GM19467 (cell line): ENCODE data around the gene STIM1.
"Not testable (repeated sequence)": the region's sequence is repeated elsewhere in the genome, so short reads cannot be mapped to it uniquely, and the experiment has no call there.

ENCODE experiments used
- ATAC-seq: cut with Tn5 transposase; IDR thresholded peaks from one replicate; pipeline ENCODE4 v1.9.1; 2021; ENCODE audit warnings: mild to moderate bottlenecking, moderate library complexity; ENCODE audit not compliant: unreplicated experiment

The STIM1 gene

DNA sequence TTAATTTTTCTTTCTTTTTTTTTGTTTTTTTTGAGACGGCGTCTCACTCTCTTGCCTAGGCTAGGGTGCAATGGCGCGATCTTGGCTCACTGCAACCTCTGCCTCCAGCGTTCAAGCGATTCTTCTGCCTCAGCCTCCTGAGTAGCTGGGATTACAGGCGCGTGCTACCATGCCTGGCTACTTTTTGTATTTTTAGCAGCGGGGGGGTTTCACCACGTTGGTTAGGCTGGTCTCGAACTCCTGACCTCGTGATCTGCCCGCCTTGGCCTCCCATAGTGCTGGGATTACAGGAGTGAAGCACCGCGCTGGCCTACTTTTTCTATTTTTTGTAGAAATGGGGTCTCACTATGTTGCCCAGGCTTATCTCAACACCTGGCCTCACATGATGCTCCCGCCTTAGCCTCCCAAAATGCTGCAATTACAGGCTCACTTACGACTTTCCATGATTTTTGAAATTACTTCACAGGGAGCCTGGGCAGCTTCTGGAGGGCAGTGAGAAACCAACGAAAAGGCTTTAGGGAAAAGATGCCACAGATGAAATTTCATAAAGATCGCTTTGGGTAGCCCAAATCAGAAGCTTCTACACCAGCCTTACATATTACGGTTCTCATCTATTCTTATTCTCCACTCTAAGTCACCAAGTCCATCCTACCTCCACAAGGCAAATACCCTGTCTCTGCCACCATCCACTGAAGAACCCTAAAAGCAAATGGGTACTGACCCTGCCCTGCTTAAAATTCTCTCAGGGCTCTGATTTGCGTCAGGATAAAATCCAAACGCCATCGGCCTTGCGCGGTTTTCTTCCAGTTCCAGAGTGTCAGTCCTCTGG is 238.3 kb downstream of the STIM1 start:
- ATAC-seq = no peak

DNA sequence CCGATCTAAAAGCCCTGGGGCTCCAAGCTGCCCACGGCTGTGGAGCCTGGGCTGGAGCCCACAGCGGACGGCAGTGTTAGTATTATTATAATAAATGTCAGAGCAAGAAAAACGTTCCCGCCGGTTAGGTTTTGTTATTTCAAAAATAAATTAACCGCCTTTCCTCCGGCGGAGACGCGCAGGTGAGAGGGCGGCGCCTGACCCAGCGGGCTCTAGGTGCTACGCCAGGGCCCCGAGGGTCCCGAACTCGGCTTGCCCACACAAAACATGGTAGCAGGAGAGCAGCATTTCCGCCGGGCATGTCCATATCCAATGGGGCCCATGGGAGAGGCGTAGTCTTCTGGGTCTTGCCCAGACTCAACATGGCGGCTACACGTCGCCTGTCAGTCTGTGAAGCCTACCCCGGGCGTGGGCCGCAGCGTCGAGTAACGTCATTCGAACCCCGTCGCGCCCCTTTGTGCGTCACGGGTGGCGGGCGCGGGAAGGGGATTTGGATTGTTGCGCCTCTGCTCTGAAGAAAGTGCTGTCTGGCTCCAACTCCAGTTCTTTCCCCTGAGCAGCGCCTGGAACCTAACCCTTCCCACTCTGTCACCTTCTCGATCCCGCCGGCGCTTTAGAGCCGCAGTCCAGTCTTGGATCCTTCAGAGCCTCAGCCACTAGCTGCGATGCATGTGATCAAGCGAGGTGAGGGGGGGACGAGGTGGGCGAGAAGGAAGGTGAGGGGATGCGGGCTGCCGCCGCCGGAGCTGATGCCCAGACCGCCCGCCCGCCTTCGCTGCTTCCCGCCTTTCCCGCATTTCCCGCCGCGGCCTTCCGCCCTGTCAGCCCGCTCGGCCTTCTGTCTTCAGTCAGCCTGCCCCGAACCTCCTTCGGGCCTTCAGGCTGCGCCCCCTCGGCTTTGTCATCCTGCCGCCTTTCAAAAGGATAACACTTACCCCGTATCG is 239.2 kb downstream of the STIM1 start, which contains the start of gene RRM1:
TSS of gene RRM1 (plus strand) at position 452 of the 944 bp plus-strand sequence. CDS start at position 666, 214 bp downstream.
- ATAC-seq = peak; percentile 94

DNA sequence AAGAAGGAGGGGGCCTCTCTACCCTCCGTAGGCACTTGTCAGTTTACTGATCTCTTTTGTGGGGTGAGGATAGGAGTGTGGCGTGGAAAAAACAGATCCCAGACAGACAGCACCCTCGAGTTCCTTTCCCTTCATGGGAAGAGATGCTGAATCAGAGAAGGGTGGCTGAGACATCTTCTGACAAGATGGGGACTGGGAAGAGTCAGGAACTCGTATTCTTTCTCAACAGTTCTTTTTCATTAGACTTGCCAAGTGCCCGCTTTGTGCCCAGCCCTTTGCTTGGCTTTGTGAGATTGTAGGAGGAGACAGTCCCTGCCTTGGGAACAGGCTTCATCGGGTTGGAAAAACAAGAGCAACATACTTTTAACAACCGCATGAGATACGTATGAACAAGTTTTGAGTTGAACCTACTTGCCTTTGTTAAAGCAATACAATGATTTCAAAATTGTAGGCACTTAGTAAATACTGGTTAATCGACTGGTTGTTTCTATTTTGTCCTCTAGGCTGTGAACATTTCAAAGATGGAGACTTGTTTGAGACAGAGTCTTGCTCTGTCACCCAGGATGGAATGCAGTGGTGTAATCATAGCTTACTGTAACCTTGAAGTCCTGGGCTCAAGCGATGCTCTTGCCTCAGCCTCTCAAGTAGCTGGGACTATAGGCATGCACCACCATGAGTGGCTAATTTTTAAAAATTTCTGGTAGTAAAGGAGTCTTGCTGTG is 240.2 kb downstream of the STIM1 start:
- no peak for ATAC-seq

DNA sequence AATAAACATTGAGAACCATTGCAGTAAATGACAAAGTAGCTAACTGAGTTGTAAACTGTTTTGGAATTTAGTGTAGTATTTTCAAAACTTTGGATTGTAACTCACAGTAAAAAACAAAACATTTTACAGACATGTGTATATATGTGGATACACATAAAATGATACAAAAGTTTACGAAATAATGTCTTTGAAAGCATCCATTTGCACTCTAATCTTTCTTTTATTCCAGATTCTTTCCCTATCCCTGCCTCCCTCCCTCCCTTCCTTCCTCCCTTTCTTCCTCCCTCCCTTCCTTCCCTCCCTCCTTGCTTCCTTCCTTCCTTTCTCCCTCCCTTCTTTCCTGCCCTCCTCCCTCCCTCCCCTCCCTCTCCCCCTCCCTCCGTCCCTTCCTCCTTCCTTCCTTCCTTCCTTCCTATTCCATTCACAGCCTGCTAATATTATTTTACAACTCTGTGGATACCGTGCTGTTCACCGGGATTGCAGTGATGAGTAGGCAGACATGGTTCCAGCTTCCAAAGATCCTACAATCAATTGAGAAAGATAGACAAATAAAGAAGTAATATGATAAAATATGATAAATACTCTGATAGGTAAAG is 242.7 kb downstream of the STIM1 start:
- ATAC-seq = no peak

DNA sequence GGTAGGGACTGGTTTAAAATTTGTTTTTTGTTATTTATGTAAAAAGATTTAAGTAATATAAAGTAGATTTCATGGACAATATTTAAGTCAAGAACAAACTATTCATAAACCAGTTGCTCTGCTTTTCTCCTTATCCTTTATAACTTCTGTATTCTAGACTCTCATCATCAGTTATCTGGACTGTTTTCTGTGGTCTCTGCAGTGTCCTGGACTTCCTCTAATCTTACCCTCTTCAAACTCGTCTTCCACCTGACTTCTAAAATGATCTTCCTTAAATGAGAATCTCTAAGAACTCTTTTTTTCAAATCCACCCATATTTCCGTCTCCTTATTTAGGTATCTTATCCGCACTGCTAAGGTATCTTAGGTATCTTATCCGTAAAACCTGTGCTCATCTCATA is 247.2 kb downstream of the STIM1 start:
- ATAC-seq = no peak

DNA sequence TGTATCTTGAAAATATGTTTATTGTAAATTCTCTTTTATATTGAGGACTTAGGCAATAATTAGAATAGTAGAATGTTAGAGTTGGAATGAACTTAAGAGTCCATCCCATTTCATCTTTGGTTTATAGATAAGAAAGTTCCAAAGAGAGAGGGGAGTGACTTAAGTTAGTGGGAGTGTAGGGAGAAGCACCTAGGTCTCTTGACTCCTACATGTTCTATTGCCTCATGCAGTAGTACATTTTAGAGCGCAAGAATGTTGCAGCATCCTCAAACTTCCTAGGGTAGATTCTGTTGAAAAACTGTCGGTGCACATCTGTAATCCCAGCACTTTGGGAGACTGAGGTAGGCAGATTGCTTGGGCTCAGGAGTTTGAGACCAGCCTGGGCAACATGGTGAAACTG is 247.8 kb downstream of the STIM1 start:
- ATAC-seq = no peak

DNA sequence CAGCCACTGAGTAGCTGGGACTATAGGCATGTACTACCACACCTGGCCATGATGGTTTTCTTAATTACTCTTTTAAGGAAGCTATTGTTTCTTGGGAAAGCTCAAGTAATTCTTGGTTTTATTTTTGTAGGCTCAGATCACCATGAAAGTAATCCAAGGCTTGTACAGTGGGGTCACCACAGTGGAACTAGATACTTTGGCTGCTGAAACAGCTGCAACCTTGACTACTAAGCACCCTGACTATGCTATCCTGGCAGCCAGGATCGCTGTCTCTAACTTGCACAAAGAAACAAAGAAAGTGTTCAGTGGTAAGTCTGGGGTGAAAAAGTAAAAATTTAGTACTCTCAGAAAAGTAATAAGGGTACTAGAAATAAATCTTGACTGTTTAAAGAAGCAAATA is 250.5 kb downstream of the STIM1 start:
- ATAC-seq = no peak

DNA sequence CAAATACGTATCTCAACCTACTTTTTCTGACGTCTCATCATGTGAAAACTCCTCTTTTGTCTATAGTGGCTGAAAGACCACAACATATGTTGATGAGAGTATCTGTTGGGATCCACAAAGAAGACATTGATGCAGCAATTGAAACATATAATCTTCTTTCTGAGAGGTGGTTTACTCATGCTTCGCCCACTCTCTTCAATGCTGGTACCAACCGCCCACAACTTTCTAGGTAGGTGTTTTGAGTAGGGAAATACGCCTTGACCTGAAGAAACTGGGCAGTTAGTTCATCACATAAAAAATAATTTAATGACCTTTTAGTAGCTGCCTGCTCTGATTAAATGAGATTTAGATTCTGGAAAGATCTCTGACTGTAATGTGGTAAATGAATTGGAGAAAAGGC is 256.4 kb downstream of the STIM1 start:
- no peak for ATAC-seq

DNA sequence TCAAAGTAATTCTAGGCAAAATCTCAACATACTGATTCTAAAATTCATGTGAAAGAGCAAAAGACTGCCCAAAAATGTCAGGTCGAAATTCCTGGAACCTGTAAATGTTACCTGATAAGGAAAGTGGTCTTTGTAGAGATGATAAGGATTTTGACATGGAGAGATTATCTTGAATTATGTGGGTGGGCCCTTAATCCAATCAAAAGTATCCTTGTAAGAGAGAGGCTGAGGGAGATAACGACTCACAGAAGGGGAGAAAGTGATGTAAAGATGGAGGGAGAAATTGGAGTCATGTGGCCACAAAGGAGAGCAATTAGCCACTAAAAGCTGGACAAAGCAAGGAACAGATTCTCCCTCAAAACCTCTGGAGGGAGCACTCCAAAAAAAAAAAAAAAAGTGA is 259.7 kb downstream of the STIM1 start:
- ATAC-seq = no peak

DNA sequence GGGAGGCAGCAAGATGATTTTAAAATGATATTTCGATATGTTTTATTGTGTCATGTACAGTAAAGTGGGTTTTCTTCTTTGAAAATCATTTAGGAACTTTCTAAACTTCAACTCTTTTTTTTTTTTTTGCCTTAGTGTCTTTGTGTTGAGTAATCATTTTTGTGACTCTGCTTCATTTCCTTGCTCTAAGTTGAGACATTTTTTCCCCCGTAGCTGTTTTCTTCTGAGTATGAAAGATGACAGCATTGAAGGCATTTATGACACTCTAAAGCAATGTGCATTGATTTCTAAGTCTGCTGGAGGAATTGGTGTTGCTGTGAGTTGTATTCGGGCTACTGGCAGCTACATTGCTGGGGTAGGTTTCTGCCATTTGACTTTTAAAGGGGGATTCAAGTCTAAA is 262.6 kb downstream of the STIM1 start:
- no peak for ATAC-seq

DNA sequence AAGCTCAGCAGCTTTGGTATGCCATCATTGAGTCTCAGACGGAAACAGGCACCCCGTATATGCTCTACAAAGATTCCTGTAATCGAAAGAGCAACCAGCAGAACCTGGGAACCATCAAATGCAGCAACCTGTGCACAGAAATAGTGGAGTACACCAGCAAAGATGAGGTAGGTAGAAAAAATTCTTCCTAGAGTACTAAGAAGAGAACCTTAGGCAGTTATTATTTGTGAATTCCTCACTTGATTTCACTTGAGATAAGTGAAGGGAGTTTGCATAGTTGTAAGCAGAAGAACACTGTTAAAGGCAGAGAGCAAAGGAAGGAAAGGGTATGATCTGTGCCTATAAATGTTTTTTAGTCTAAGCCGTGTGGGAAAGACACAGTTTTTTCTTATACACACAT is 267.8 kb downstream of the STIM1 start:
- no peak for ATAC-seq

DNA sequence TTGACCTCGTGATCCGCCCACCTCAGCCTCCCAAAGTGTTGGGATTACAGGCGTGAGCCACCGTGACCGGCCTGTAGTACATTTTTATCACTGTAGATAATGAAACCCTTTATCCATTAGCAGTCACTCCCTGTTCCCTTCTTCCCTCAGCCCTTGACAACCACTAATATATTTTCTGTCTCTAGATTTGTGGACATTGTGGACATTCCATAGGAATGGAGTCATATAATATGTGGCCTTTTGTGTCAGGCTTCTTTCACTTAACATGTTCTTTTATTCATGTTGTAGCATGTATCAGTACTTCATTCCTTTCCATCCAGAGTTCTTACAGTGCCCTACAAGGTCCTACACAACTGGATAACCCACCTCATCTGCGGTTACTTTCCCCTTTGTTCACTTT is 269.7 kb downstream of the STIM1 start:
- no peak for ATAC-seq

DNA sequence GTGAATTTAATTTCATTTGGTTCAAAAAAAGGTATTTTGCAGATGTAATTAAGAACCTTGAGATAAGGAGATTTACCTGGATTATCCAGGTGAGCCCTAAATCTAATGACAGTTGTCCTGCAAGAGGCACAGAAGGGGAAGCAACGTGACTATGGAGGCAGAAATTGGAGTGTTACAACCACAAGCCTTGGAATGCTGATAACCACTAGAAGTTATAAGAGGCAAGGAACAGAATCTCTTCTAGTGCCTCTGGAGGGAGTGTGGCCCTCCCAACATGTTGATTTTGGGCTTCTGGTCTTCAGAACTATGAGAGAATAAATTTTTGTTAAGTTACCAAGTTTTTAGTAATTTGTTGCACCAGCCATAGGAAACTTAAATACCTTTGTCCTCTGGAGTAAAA is 271.9 kb downstream of the STIM1 start:
- no peak for ATAC-seq

DNA sequence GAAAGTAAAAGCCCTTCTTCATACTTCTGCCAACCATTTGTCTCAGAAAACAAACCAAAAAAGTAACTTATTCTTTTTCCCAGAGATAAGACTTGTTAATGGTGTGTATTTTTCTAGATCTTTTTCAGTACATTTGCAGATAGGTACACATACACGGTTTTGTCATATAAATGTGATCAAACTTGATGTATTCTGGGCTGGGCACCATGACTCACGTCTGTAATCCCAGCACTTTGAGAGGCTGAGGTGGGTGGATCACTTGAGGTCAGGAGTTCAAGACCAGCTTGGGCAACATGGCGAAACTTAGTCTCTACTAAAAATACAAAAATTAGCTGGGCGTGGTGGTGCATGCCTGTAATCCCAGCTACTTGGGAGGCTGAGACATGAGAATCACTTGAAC is 274.8 kb downstream of the STIM1 start:
- ATAC-seq = not testable (repeated sequence)

DNA sequence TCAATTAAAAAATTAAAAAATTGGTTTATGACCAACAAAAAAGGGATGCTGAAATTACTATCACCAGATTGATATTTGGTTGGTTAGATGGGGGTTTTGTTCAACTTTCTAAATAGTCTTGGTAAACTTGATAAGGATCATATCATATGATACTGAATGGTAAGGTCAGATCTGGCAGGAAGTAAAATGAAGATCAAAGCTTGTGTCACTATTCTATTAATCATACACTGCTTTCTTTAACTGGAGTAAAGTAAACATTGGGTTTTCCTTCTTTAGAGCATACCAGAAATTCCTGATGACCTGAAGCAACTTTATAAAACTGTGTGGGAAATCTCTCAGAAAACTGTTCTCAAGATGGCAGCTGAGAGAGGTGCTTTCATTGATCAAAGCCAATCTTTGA is 279.3 kb downstream of the STIM1 start:
- no peak for ATAC-seq

DNA sequence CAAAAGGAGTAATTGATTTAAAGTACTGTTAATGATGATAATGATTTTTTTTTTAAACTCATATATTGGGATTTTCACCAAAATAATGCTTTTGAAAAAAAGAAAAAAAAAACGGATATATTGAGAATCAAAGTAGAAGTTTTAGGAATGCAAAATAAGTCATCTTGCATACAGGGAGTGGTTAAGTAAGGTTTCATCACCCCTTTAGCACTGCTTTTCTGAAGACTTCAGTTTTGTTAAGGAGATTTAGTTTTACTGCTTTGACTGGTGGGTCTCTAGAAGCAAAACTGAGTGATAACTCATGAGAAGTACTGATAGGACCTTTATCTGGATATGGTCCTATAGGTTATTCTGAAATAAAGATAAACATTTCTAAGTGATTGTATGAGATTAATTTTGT is 283.0 kb downstream of the STIM1 start:
- ATAC-seq = no peak

DNA sequence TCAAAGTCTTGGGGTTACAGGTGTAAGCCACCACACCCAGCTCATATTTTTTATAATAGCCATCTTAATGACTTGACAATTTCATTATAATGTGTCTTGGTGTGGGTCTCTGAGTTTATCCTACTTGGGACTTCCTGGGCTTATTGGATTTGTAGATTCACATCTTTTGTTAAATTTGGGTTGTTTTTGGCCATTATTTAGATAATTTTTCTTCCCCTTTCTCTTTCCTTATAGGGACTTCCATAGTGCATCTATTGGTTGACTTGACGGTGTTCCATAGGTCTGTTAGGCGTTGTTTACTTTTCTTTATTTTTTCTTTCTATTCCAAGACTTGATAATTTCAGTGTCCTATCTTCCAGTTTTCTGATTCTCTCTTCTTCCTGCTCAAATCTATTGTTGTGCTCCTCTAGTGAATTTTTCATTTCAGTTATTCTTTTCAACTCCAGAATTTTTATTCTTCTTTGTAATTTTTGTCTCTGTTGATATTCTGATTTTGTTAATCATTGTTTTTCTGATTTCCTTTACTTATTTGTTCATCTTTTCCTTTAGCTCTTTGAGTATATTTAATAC is 284.7 kb downstream of the STIM1 start:
- ATAC-seq = no peak
